CD4-positive, alpha-beta T cell treated with Interleukin-15 for 4 hours (primary cell): ENCODE results near the gene TBC1D24.
"Not testable (repeated sequence)": the region's sequence is repeated elsewhere in the genome, so short reads cannot be mapped to it uniquely, and the experiment has no call there.

Experiments used
- DNase-seq: peaks from one replicate; pipeline ENCODE4 v3.0.0-alpha.2; 2020; ENCODE audit warnings: low spot score

The TBC1D24 gene

DNA sequence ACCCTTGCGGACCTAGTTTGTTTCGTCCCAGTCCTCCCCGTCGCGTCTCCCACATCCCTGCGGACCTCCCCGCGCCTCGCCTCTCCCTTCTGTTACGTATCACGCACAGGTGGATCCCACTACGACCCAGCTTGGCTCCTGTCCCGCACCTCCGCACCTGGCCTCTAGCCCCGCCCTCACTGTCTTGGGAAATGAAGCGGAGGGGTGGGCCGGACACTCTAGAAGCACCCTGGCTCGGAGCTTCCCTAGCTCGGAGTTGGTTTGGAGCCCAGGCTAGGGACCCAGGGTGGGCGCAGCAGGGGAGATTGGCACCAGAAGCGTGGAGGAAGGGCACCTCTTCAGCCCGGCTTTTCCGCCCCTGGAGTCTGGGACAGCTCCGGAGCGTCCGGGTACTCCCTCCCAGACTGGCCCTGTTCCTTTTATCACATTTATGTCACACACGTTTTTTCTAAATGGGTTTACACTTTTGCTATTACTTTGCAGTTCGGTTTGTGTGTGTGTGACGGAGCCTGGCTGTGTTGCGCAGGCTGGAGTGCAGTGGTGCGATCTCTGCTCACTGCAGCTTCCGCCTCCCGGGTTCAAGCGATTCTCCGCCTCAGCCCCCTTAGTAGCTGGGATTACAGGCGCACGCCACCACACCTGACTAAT is 57.7 kb downstream of the TBC1D24 start:
- DNase-seq: peak; percentile 59

DNA sequence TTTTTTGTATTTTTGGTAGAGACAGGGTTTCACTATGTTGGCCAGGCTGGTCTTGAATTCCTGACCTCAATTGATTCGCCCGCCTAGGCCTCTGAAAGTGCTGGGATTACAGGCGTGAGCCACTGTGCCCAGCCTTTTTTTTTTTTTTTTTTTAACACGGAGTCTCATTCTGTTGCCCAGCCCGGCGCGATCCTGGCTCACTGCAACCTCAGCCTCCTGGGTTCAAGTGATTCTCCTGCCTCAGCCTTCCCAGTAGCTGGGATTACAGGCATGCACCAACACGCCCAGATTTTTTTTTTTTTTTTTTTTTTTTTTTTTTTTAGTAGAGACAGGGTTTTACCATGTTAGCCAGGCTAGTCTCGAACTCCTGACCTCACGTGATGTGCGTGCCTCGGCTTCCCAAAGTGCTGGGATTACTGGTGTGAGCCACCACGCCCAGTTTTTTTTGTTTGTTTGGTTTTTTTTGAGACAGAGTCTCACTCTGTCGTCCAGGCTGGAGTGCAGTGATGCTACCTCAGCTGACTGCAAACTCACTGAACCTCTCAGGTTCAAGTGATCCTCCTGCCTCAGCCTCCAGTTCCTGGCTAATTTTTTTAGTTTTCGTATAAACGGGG is 58.3 kb downstream of the TBC1D24 start:
- not testable (repeated sequence) for DNase-seq

DNA sequence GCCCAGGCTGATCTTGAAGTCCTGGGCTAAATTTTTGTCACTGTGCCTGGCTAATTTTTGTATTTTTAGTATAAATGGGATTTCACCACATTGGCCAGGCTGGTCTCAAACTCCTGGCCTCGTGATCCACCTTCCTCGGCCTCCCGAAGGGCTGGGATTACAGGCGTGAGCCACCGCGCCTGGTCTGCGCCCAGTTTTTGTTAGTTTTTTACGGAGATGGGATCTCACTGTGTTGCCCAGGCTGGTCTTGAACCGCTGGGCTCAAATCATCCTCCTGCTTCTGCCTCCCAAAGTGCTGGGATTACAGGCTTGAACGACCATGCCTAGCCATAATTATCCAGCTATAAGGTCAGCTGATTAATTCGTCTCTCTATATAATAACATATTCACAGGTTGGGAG is 59.0 kb downstream of the TBC1D24 start:
- DNase-seq: no peak

DNA sequence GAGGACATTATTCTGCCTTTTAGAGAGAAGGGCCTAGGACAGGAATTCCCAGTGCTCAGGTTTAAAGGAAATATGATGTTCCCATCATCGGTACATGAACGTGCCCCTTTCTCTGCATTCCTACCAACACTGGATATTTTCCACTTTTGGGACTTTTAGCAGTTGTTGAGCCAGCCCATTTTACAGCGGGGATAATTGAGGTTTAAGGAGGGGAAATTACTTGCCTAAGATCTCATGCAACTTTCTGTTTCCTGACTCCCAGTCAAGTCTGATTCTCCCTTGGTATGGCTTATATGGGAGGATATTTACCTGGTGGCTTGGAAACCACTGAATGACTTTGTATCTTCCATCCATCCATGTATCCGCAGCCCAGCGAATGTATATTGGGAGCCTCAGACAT is 59.4 kb downstream of the TBC1D24 start:
- not testable (repeated sequence) for DNase-seq

DNA sequence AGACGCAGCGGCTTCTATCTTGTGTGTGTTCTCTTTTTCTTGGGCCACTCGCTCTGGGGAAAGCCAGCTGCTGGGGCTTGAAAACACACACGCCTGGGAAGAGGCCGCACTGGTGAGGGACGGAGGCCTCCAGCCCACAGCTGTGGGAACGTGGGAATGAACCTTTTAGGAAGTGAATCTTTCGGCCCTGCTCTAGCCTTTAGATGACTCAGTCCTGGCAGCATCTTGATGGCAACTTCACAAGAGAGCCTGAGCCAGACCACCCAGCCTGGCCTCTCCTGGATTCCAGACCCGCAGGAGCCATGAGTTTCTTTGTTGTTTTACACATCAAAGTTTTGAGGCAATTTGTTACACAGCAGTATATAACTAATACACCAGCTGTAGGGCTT is 60.7 kb downstream of the TBC1D24 start:
- no peak for DNase-seq

DNA sequence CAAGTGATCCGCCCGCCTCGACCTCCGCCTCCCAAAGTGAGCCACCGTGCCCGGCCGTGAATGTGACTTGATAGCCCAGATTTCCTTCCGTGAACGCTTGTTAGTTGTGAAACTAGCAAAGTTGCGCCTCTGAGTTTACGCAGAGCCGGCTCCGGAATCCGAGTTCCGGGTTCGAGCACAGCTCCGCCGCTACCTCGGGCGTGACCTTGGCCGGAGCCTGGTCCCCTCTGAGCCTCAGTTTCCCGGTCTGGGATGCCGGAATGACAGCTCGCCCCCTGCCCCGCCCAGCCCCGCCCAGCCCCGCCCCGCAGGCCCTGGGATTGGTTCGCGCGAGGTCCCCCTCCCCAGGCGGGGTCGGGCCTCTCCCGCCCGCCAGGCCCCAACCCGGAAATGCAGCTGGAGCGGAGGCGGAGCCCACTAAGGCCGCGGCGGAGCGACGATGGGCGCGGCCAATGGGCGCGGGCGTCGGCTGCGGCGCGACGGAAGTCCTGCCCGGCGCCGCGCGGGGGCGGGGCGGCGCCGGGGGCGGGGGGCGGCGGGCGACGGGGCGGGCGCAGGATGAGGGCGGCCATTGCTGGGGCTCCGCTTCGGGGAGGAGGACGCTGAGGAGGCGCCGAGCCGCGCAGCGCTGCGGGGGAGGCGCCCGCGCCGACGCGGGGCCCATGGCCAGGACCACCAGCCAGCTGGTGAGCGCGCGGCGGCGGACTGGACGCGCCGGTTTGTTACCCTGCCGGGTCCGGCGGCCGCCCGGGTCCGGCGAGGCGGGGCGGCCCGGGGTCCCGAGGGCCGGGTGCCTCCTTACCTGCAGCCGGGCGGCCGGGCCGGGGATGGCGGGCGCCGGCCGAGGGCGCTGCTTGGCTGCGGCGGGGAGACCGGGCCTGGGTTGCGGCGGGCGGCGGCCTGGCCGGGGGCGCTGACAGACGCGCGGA is 62.8 kb downstream of the TBC1D24 start, which contains the start of gene PDPK1:
TSS of gene PDPK1 (plus strand) at position 571 of the 929 bp plus-strand sequence. CDS start at position 663, 92 bp downstream.
- DNase-seq: peak; percentile 95

DNA sequence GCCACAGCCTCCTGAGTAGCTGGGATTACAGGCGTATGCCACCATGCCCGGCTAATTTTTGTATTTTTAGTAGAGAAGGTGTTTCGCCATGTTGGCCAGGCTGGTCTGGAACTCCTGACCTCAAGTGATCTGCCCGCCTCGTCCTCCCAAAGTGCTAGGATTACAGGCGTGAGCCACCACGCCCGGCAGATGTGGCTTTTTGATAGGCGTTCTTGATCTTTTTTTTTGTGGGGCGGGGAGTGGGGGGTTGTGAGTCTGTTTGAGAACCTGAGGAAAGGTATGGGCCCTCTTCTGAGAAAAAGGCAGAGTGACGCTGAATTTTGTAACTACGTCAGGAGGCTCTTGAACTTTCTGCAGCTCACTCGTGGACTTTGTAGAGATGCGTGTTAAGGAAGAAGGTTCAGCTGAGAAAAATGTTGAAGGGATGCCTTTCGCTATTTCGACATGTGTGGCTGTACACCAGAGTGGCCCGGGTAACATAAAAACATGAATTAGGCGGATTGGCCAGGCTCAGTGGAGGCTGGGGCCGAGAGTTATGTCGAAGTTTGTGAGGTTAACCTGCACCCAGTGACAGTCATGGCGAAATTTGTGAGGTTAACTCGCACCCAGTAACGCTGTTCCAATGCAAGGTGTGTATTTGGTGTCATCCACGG is 64.4 kb downstream of the TBC1D24 start:
- not testable (repeated sequence) for DNase-seq

DNA sequence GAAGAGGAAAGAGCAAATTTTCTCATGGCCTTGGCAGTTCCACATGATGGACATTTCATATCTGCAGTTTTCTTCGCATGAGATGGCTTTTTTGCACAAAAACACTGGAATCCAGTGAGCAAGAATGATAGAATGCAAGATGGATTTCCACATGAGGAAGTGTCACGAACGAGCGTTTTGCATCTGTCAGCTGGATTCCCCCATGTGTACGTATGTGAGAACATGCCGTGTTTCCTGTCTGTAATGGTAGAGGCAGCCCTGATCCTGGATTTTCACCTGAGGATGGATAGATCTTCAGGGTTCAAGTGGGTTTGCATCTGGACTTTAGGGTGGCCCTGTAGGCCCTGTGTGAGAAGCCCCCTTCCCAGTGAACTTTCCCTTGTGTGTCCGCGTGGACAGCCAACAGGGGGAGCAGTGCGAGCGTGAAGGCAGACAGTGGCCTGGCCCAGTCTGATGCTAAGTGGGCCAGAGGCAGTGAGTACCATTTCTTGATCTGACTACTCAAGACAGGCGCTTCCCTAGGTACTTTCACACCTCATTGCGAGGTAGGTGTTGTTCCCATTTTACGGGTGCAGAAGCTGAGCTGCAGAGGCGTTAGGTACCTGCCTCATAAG is 65.0 kb downstream of the TBC1D24 start:
- peak; percentile 32 for DNase-seq

DNA sequence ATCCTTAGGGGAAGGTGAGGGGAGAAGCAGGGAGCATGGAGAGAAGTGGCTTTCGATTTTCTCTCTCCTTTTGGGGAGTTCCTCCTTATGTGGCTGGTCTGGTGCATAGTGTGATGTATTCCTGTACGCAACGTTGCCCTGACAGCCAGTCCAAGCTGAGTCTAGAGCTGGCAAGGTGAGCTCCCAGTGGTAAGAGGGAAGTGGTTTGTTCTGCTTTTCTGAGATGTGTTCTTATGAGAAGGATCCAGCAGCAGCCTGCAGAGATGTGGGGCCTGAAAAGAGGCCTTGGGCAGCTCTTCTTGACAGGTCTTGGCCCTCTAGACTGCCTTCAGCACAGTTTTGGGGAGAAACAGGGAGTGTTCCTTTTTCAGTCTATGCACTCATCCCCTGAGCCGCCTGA is 66.0 kb downstream of the TBC1D24 start:
- not testable (repeated sequence) for DNase-seq

DNA sequence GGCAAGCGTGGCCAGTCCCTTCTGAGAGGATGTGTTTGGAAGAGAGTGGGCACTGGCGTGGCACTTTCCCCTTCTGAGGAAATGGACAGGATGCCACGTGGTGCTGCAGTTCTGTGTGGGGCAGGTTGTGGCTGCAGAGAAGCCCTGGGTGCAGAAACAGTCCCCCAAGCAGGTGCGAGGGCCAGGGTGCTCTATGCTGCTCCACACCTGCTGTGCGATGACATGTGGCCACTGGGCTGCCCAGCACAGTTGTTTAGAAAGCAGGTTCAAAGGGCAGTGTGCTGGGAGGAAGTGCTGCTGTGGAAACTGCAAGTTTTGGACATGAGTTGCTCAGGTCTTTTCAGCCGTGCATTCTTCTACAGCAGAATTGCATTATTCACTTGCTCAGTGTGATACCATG is 66.5 kb downstream of the TBC1D24 start:
- DNase-seq: not testable (repeated sequence)

DNA sequence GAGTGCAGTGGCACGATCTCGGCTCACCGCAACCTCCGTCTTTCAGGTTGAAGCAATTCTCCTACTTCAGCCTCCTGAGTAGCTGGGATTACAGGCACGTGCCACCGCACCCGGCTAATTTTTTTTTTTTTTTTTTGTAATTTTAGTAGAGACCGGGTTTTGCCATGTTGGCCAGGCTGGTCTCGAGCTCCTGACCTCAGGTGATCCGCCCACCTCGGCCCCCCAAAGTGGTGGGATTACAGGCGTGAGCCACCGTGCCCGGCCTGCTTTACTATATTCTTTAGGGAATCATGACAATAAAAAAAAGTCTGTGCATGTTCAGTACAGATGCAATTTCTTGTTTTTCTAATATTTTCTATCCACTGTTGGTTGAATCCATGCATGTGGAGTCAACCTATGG is 68.8 kb downstream of the TBC1D24 start:
- not testable (repeated sequence) for DNase-seq

DNA sequence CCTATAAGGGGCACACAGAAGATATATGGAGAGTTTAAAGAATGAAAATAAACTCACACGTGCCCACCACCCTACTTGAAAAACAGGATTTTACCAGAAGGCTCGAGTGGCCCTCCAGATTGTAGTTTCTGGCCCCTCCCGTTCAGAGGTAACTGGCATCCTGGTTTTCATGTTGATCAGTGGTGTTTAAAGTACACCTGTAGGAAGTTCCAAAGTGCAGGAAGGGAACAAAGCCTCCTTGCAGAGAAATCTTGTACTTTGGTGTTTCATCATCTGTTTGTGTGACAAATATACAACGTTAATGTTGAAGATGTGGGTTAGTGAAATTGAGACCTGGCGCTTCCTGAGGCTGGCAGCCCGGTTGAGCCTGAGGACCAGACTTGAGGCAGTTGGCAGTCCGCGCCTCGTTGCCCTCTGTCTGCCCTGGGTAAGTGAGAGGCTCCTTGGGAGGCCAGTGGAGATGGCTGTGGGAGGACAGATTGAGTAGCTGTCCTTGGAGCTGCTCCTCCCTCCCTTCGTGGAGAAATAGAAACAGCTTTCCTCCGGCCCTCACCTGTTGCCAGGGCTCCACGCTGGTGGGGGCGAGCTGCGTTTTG is 75.5 kb downstream of the TBC1D24 start:
- DNase-seq: not testable (repeated sequence)

DNA sequence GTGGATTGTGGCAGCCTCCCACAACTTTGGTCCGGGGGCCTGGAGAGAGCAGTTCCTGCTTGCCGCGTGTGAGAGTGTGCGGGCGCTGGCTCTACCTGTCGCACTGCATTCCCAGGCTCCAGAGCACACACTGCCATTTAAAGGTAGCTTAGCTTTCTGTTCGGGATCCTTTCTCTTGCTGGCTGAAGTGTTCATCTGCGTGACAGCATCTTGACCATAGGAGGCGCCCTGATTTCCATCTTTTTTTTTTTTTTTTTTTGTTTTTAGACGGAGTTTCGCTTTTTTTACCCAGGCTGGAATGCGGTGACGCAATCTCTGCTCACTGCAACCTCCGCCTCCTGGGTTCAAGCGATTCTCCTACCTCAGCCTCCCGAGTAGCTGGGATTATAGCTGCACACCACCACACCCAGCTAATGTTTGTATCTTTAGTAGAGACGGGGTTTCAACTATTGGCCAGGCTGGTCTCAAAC is 76.5 kb downstream of the TBC1D24 start:
- not testable (repeated sequence) for DNase-seq

DNA sequence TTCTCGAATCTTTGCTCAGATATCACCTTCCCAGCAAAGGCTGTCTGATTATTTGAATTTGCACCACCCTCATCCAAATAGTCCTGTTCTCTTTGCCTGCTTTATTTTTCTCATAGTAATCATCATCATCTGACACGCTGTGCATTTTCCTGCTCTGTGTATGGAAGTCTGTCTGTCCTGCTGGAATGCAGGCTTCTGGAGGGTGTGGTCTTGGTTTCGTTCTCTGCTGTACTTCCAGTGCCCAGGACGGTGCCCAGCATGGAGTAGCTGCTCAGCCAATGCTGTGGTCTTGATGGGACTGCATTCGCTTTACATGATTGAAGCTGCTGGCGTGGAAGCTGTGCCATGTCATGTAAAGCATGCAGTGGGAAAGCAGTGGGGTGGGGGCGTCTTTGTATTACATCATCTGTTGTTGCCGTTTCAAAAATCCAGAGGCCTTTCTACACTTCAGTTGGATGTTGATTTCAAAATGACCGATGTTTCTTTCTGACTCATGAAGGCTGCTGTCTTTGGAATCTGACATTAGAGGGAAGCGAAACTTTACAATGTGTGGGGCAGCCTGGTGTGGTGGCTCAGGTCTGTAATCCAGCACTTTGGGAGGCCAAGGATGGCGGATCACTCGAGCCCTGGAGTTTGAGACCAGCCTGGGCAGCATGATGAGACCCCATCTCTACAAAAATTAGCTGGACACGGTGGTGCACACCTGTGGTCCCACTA is 79.9 kb downstream of the TBC1D24 start:
- not testable (repeated sequence) for DNase-seq
